Measurements from ENCODE around the gene MYOCD.

MYOCD gene

GRCh38 chr17:12641084-12641483 lies 24.6 kb upstream of the MYOCD start:
- no peak for DNase-seq (ENCODE audit: low read depth, low spot score)

GRCh38 chr17:12642034-12642433 lies 23.7 kb upstream of the MYOCD start:
- no peak for DNase-seq (ENCODE audit: low read depth, low spot score)

GRCh38 chr17:12643822-12644221 lies 21.9 kb upstream of the MYOCD start:
- DNase-seq (ENCODE audit: low read depth, low spot score), result no peak

DNA sequence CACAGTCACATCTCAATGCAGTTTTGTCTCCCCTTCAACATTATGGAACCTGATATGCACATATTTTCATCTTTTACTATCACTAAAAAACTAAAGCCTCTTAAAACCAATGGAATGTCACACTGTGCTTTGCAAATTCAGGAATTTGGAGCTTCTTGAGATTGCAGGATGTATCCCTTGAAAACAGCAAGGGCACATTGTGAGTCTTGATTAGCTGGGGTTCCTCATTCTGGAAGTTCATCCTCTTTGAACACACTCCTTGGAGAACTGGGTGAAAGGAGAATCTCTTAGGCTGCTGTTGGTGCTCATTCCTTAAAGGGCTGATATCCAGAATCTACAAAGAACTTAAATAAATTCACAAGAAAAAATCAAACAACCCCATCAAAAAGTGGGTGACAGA lies 21.1 kb upstream of the MYOCD start:
- DNase-seq (ENCODE audit: low read depth, low spot score), result no peak

GRCh38 chr17:12646761-12647422 lies 18.8 kb upstream of the MYOCD start:
- DNase-seq (ENCODE audit: low read depth, low spot score), result no peak

DNA sequence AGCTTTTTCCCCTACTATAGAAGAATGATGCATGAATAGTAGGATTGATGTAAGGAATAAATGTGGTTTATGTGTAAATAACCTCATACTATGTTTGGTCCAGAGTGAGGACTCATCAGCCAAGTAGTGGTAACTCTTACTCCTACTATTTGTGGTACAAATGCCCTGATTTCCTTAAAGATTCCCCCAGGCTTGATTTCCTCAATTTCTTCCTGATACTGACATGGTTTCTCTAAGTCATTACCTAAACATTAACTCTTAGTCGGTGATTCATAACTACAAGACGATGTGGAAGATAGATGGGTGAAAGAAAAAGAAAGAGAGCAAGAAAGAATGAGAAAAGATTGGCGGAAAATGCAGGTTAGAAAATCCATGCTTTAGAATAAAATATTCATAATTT lies 17.2 kb upstream of the MYOCD start:
- no peak for DNase-seq (ENCODE audit: low read depth, low spot score)

- DNase-seq (ENCODE audit: low read depth, low spot score), result no peak
These were observed 9.8 kb upstream of the MYOCD start for GRCh38 chr17:12655936-12656335.

- no peak for DNase-seq (ENCODE audit: low read depth, low spot score)
These were observed 9.3 kb upstream of the MYOCD start for GRCh38 chr17:12656354-12656753.

DNA sequence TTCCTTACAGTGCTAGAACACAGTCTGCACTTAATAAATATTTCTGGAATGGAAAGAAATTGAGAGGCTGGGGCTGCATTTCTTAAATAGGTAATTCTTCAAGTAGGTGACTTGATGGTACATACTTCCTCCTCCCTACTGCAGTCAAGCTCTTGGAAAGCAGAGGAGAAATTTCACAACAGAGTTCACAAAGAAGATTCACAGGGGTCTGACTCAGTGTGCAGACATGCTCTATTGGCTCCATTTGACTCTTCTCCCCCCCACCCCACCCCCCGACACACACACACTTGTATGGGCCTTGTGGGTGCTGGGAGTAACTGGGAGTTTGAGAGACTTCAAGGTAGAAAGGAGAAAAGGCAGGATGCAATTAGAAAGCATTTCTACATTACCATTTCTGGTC lies 6.2 kb upstream of the MYOCD start:
- no peak for DNase-seq (ENCODE audit: low read depth, low spot score)

DNA sequence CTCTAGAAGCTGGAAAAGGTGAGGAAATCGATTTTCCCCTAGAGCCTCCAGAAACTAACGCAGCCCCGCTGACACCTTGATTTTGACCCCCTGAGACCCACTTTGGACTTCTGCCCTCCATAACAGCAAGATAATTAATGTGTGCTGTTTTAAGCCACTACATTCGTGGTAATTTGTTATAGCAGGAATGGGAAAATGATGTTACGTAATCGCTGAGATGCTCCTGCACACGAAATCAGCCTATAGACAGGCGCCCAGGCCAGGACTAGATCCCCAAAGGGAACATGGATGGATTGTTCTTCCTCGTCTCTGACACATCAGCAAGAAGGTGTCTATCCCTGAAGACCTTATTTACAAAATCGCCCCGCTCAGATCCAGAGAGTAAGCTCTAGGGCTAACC lies 1.4 kb upstream of the MYOCD start:
- no peak for DNase-seq (ENCODE audit: low read depth, low spot score)

DNA sequence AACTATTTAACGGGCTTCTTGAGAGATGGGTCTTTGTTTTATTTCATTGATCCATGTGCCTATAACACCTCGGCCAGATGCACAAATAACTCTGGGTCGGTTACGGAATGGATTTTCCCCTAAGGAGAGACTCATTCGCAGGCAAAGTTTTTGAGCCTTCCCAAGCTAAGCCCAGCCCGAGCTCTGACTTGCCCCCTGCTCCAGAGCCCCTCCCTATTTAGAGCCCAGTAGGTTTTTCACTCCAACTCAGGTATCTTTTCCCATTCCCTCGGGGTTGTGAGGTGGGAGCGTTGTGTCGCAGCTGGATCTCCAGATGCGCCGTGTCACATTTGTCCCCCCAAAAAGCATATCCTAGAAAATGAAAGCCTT lies 812 bp upstream of the MYOCD start:
- DNase-seq (ENCODE audit: low read depth, low spot score), result no peak

GRCh38 chr17:12666718-12667117 lies 1.0 kb downstream of the MYOCD start:
- no peak for DNase-seq (ENCODE audit: low read depth, low spot score)

GRCh38 chr17:12667299-12667958 lies 1.7 kb downstream of the MYOCD start:
- DNase-seq (ENCODE audit: low read depth, low spot score), result no peak

DNA sequence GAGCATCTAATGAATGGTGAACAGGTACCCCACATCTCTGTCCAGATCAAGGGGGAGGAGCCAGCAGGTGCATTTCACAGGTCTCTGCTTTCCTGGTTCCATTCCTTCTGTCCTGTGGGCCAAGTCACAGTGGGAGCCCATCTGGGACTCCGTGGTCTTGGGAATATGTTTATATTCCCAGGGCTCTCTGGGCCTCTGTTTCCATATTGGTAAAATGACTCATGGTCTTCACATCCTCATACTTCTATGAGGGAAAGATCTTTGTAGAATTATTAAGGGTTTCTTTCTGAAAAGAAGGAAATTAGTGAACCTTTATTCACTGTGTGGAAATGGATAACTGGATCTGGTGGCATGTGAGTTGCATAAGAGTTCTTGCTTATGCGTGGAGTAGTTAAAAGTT lies 6.2 kb downstream of the MYOCD start:
- no peak for DNase-seq (ENCODE audit: low read depth, low spot score)

GRCh38 chr17:12672947-12673346 lies 7.3 kb downstream of the MYOCD start:
- no peak for DNase-seq (ENCODE audit: low read depth, low spot score)

DNA sequence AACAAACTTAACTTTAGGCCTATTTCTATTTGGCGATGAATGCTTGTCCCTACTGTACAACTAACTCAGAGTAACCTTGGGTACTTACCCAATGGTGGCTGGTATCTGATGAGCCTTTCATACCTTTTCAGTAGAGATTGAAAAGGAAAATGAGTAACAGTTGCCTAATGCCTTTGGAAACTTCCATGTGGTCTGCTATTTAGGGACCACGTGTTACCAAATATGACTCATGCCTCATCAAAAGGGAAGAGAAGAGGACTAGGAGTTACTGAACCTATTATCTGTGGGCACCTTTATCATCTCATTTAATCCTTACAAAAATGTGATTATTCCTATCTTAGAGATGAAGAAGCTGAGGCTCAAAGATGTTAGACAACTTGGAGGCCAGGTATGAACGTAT lies 8.1 kb downstream of the MYOCD start:
- no peak for DNase-seq (ENCODE audit: low read depth, low spot score)

DNA sequence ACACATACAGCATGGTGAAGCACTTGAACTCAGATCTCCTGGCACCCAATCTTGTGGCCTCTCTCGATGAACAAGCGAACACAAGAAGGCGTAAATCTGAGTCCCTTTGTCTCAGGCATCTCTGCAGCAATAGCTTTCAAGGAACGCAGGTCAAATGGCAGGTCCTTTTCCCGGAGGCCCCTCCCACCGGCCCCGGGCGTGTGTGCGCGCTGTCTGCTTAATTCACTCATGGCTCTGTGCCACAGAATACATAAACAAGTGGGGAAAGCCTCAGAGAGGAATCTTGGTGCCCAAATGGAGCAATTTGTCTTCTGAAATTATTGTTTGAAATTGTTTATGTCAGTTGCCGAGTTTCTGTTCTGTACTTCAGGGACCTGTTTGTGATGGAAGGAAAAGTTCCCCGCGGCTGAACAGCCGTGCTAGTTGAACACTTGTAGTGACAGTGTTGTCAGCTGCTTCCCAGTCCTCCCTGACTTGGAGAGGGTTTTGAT lies 14.8 kb downstream of the MYOCD start:
- no peak for DNase-seq (ENCODE audit: low read depth, low spot score)

DNA sequence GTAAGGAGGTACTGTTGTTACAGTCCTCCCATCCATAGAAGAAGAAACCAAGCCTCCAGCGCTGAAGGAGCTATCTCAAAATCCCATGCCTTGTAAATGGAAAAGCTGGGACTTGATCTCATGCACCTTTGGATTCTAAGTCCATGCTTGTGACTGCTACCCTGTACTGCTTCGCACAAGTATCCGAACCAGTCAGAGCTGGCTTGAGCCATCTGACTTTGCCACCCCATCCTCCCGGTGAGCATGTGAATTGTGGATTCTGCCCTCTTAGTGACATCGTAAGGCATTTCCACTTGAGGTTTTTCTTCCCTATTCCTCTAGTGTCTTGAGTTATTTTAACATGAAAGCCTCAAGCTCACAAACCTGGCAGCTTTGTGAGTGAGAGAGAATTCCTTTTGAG lies 15.3 kb downstream of the MYOCD start:
- no peak for DNase-seq (ENCODE audit: low read depth, low spot score)

DNA sequence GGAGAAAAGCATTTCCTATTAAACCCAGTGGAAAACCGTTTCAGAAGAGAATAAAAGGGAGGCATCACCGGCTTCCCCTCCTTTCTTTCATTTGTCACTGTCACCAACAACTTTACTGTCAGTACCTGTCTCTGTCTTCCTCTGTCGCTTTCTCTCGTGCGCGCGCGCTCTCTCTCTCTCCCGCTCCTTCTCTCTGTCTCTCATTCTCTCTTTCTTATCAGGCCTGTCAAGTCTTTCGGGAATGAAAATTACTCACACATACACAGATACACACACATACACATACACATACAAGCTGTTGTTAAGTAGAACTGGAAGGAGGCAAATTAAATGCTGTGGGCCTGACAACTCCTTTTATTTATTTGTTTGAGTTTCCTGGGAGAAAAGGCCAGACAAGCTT lies 17.6 kb downstream of the MYOCD start:
- DNase-seq (ENCODE audit: low read depth, low spot score), result no peak

DNA sequence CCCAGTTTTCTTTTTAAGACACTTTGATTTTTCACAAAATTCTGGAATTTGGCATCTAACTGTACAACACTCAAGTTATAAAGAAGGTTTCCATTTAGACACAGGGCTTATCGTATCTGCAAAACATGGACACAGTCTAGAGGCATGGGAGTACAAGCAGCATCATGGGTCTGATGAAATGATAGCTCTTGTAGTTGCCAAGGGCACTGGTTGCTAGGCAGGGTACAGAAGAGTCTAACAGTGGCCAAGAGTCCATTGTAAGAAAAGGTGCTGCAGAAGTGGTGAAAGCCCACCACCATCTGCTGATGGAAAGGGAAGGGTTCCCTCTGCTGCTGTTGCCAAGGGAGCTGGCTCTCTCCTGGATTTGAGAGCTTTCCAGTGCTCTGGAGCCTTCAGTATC lies 20.8 kb downstream of the MYOCD start:
- DNase-seq (ENCODE audit: low read depth, low spot score), result no peak

DNA sequence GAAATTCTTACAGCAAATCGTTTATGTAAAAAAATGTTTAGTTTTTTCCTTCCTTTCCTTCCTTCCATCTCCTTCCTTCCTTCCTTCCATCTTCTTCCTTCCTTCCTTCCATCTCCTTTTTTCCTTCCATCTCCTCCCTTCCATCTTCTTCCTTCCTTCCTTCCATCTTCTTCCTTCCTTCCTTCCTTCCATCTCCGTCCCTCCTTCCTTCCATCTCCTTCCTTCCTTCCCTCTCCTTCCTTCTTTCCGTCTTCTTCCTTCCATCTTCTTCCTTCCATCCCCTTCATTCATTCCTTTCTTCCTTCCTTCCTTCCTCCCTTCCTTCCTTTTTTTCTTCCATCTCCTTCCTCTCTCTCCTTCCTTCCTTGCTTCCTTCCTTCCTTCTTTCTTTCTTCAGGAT lies 22.7 kb downstream of the MYOCD start:
- DNase-seq (ENCODE audit: low read depth, low spot score), result no peak

GRCh38 chr17:12691173-12691572 lies 25.5 kb downstream of the MYOCD start:
- DNase-seq (ENCODE audit: low read depth, low spot score), result no peak

GRCh38 chr17:12693640-12694039 lies 27.9 kb downstream of the MYOCD start:
- no peak for DNase-seq (ENCODE audit: low read depth, low spot score)

DNA sequence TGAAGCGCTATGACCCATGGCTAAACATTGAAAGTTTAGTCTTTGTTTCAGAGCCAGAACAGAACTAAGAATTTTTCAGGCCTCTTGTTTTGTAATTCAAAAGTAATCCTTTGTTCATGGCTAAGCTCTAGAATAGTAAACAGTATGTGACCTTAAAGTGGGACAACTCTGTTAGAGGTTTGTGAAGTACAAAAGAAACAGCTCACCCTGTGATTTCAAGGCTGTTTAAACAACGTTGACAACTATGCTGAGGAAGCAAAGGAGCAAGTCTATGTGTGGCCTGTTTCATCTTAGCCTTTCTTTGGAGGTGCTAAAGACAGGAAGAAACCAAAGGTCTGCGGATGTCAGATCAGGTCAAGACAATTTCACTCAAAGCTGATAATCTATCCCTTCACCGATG lies 40.4 kb downstream of the MYOCD start:
- DNase-seq (ENCODE audit: low read depth, low spot score), result no peak

All from activated CD4-positive, CD25-positive, alpha-beta regulatory T cell treated with anti-CD3 and anti-CD28 coated beads, Interleukin-2, amount 50 U/mL, for 16 hours (primary cell).